HG03039 (cell line): ENCODE data around the gene UGT1A7.
"Not testable (repeated sequence)": the region's sequence is repeated elsewhere in the genome, so short reads cannot be mapped to it uniquely, and the experiment has no call there.

Source experiments
- ATAC-seq: cut with Tn5 transposase; IDR thresholded peaks from one replicate; pipeline ENCODE4 v1.9.1; 2021; ENCODE audit warnings: mild to moderate bottlenecking, moderate library complexity; ENCODE audit not compliant: unreplicated experiment

Gene UGT1A7

DNA sequence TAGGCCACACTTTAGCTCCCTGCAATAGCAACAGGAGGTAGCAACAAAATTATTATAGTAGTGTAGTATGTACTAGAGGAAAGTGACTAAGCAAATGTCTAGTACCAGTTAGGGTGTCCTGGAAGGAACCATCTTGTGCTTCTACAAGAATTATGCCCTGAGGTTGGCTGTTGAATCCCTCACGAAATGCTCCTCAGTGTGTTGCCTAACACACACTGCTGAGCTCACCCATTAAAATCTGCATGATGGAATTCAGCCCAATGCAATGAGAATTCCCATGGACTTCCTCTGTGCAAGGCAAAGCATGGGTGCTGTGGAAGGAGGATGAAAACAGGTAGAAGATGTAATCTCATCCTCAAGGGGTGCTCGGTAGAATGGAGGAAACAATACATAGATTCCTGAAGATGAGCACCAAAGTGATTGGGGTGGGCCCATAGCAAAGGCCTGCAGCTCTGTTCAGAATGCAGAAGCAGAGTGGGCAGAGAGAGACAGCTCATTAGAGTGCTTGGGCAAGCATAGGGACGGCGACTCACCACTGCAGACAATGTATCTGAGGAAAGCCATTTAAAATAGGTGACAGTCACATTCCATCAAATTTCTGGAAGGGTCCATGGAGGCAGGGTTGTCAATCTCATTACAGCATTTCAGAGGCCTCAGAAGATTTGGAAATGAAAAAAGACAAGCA is 1.2 kb upstream of the UGT1A7 start:
- no peak for ATAC-seq

DNA sequence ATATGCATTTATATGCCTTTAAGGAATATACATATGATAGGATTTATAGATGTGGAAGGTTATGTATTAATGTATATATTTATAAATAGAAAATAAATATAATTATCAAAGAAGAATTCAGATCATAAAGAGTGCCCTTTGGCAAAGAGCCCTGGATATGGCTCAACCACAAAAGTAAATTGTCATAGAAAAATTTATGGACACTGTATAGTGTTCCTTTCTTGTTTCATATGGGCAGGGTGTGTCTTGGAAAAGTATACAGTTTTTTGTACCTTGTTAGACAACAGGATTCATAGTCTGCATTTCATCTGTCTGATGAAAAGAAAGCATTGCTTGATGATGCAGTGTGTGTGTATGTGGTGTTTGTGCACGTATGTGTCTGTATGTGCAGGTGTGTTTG is 2.9 kb downstream of the UGT1A7 start:
- ATAC-seq: no peak

DNA sequence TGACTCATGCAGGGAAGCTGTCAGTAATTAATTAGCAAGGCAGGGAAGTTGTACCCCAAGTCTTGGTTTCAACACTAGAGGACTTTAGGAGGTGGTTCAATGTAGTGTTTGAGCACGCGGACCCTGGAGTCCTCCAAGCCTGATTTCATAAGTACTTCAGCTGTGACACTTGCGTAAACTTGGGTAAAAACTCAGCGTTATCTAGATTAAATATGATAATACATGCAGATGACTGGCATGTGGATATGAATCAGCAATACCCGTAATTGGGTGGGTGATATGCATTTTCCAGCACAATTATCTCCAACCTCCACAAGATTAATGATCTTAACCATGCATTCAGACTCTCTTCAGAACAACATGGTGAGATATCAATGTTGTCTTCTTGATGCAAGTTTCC is 5.2 kb downstream of the UGT1A7 start:
- ATAC-seq: no peak

DNA sequence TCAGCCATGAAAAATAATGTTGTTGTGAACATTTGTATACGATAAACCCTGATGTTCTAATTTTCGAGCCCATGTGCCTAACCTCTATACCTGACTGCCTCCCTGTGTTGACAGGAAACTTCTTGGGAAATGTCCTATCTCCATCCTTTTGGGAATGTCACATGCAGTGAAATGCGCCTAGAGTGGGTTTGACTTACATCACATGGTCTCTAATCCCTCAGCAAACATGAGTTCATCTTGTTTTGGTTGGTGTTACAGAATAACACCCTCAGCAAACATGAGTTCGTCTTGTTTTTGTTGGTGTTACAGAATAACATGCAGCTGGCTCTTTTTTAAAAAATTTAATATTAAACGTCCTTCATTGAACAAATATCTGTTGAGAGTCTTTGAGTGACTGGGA is 6.6 kb downstream of the UGT1A7 start:
- ATAC-seq: no peak

DNA sequence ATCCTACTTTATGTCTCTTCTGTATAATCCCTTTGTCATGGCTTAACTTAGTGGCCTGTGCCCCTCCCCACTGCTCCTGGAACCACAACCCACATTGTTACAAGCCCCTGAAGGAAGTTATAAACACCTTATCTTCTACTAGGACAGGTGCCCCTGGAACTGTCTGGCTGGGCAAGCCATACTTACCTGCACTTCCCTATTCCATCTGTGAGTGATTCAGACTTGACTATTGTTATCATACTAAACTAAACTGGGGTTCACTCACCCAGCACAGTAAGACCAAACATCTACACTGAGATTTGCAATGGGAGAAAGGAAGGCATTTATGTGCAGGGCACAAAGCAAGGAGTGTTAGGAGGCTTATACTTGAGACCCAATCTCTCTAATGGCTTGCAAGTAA is 7.3 kb downstream of the UGT1A7 start:
- ATAC-seq: no peak

DNA sequence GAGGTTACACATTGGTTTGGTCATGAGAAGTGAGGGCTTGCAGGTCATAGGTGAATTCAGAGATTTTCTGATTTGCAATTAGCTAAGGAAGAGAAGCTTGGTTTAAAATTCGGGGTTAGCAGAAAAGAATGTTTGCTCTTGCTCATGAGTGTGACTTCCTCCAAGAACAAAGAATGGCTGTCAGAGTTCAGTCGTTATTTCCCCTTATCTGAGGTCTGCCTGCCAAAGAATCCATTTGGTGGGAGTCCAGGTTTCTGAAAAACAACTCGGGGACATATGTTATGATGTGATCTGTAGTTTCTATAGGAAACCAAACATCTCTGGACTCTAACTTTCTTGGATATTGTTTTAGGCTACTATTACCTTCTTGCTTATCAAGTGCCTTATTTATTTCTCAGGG is 7.8 kb downstream of the UGT1A7 start:
- ATAC-seq: no peak

DNA sequence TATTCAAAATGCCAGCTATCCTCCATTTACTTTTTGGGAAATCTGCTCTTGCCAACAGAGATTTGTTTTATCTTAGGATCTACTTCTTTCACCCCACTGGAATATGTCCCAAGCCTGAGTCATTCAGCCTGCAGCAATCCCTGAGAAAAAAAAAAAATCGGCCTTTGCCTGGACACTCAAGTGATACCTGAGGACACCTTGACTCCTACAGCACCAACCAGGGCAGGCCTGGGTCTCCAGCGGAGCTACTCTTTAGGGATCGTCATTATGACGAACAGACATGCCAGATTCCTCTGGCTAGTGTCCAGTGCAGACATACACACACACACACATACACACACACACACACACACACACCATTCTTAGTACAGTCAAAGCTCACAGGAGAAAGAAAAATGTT is 8.7 kb downstream of the UGT1A7 start:
- no peak for ATAC-seq

DNA sequence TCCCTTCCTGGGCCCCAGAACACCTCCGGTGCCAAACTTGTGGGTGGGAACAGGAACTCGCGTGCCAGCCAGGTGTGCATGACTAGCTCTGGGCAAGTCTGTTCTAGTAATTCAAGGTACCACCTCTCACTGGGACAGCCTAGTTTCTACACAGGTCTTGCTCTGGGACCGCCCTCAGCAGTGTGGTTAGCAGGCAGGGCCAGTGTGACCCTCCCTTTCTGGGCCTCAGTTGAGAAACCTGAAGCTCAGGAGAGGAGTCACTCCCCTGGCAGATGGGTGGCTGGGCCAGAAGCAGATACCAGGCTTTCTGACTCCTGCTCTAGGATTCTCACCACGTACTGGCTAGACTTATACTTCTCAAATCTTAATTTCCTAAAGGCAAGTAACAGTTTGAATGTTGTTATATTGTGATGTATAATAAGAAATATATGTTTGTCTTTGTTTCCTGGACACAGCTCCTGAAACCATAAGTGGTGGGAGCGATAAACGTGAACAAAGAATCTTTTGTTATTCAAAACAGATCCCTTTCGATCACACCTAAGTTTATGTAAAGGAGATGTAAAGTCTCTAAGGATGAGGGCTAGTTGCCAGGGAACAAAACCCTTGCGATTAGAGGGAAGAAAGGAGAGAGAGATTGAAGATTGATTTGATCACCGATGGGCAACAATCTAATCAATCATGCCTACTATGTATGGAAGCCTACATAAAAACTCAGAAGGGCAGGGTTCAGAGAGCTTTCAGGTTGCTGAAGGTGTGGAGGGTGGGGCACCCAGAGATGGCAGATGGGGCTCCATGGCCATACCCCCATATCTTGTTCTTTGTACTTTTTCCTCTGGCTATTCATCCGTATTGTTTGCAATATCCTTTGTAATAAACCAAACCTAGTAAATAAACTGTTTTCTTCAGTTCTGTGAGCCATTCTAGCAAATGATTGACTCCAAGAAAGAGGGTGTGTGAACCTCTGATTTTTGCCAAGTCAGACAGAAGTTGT is 10.0 kb downstream of the UGT1A7 start:
- ATAC-seq: no peak

DNA sequence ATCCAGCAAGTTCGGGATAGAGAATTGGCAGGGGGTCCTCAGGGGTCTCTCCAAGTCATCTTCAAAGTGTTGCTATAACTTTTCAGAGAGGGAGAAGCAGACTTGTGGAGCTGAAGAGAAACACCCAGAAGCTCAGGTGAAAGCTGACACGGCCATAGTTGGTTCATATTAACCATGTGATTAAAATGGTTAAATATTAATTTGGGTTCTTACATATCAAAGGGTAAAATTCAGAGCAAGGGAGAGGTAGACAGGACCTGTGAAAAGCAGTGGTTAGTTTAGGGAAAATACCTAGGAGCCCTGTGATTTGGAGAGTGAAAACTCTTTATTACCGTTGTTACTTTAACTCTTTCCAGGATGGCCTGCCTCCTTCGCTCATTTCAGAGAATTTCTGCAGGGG is 10.9 kb downstream of the UGT1A7 start, which contains the start of gene UGT1A6:
Gene UGT1A6 (plus strand): TSS at position 243 of the 400 bp plus-strand sequence. CDS start 115 bp downstream, at position 358.
- ATAC-seq: no peak

DNA sequence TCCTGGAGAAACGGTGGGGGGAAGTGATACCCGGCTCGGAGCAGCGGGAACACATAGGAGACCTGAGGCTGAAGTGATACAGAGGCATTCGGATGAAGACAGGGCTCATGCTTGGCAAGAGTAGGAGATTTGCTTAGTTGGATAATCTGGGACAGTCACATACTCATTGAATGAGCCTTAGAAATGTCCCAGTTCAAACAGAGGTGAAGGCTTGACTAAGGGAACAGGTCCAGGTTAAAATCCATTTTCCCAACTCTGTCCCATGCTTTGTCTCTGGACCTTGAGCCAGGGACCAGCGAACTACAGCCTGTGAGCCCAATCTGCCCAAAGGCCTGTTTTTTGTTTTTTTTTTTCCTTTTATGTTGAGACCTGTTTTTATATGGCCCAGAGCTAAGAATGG is 12.3 kb downstream of the UGT1A7 start:
- ATAC-seq: no peak

DNA sequence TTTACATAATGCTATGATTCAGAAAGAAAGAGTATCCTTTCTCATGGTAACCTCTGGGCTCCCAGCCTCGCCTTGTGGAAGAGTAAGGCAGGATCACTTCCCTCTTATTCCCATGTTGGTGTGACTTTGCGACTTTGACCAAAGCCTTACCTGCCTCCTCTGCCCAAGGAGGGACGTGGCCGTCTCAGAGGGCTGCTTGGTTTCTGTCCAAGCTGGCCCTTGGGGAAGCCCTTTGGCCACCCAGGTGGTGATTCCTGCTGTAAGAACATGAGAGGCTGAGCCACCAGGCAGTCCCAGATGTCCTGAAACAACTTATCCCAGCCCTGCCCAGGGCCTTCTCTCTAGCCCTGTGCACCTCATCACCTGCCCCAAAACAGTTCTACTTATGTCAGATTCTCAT is 17.0 kb downstream of the UGT1A7 start:
- ATAC-seq: no peak

DNA sequence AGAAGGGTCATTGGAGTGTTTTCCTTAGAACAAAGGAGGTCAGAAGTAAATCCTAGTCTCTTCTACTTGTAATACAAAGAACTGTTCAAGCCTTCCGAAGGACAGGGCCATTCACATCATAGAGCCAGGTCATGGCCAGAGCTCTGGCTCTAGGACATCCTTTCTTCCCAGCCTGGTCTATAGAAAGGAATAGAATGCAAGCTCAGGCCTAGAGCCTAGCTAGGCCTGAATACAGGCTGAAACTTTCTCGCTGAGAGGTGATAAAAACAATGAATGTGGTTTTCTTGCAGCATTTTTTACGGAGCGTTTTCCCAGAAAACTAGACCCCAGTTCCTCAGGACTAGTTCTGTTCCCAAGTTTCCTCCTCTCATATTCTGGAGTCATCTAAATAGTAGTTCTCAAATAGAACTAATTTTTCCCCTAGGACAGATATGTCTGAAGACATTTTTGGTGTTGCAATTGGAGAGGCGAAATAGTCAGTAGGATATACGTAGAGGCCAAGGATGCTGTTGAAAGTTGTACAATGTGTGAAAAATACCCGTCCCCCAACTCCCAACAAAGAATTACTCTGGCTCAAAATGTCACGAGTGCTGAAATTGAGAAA is 17.8 kb downstream of the UGT1A7 start:
- no peak for ATAC-seq

DNA sequence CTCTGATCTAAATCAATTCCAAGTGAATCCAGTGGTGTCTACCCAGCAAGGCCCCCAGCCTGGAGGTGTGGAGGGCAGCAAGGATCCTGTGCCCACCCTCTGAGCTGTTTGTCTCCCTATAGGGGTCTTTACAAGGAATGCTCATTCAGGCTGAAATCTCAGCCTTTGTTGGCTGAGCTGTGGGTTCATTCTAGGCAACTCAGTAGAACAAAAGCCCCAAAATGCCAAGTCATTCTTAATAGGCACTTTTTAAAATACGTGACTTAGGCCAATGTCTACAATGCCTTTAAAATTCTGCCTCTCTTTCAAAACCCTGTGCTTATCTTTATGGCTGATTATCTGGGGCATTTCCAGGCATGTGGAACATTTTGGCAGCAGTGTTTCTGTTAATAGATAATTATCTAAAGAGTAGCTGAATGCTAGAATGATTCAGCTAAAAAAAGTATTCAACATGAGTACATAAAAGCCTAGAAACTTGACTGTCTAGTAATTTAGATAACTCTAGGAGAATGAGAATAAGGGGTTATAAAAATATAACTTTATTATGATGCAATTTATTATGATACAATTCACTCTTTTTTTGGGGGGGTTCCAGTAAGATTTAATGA is 18.4 kb downstream of the UGT1A7 start:
- no peak for ATAC-seq

DNA sequence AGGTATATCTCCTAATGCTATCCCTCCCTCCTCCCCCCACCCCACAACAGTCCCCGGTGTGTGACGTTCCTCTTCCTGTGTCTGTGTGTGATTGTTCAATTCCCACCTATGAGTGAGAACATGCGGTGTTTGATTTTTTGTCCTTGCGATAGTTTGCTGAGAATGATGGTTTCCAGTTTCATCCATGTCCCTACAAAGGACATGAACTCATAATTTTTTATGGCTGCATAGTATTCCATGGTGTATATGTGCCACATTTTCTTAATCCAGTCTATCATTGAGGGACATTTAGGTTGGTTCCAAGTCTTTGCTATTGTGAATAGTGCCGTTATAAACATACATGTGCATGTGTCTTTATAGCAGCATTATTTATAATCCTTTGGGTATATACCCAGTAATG is 19.1 kb downstream of the UGT1A7 start:
- ATAC-seq: not testable (repeated sequence)

DNA sequence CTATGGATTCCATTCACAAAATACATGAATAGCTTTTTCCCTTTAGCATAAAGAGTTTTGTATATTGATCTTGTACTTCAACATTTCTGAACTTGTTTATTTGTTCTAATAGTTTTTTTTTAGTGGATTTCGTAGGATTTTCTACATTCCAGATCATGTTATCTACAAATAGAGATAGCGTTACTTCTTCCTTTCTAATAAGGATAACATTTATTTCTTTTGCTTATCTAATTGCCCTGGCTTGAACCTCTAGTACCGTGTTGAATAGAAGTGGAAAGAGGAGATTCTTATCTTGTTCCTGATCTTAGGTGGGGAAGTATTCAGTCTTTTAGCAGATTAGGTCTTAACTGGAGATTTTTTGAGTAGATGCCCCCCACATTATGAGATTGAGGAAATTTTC is 20.5 kb downstream of the UGT1A7 start:
- no peak for ATAC-seq

DNA sequence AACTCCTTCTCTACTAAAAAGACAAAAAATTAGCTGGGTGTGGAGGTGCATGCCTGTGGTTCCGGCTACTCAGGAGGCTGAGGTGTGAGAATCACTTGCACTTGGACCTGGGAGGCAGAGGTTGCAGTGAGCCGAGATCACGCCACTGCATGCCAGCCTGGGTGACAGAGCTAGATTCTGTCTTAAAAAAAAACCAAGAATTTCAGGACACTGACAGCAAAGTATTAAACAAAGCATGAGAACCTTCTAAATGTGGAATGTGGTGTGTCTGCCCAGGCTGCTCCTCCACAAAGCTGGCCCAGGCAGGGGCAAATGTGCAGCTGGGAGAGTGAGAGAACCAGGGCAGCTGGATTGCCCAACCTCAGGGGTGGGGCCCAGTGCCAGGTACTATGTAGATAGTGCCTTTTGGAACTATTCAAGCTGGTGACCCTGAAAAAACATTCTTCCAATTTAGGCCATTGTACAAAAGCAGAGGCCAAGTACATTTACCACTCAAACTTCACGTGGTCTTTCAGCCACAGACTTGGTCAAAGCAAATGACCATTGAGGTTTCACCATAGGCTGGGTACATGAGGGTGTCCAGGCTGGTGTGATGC is 24.3 kb downstream of the UGT1A7 start:
- ATAC-seq: no peak

DNA sequence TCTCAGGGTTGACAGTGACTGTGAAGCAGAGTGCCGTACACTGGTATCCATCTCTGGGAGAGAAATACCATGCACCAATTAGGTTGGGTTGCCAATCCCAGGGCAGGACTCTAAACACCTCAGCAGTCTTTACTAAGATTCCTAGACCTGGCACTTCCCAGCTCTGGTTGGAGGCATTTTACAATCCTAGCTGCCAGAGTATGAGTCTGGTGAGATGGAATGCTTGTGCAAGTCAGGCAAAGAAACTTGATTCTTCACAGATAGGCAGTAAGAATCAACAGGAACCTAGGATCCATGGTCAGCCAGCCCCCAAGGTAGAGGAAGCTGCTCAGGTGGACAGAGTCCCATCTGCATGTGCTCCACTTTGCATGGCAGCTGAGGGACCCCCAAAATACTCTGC is 25.0 kb downstream of the UGT1A7 start:
- ATAC-seq: no peak

DNA sequence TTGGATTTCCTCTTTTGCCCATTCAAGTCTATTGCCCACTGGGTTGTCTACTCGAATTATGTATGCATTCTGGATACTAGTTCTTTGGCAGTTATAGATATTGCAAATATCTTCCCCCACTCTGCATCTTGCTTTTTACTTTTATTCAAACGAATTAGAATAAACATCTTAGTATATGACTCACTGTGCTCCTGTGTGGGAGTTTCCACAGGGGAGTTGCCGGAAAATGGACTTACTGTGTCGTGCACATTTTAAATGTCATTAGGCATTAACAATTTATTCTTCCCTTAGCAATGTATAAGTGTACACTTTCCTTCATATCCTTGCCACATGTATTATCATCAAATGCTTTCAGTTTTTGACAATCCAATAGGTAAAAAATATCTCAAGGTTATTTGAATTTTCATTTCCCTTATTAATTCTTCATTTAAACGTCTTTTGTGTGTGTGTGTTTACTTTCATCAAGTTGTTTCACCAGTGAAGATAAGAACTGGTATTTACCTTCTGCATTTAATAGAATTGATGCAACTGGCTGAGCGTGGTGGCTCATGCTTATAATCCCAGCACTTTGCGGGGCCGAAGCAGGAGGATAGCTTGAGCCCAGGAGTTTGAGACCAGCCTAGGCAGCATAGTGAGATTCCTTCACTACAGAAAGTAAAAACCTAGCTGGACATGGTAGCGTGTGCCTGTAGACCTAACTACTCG is 26.4 kb downstream of the UGT1A7 start:
- ATAC-seq: no peak

DNA sequence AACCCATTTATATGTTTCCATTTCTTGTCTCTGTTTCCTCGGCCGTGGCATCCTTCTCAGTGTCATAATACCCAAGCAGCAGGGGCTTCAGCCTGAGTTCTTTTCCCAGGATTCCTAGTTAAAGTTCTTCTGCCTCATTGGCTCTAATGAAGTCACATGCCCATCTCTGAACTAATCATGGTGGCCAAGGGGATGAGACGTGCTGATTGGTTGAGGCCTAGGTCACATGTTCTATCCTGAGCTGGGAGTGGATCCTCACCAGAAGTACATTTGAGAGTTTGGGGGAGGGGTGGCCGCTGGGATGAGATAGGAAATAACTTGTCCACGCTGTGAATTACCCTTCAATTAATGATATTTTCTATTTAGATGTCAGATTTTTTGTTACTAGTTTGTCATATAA is 27.2 kb downstream of the UGT1A7 start:
- no peak for ATAC-seq

DNA sequence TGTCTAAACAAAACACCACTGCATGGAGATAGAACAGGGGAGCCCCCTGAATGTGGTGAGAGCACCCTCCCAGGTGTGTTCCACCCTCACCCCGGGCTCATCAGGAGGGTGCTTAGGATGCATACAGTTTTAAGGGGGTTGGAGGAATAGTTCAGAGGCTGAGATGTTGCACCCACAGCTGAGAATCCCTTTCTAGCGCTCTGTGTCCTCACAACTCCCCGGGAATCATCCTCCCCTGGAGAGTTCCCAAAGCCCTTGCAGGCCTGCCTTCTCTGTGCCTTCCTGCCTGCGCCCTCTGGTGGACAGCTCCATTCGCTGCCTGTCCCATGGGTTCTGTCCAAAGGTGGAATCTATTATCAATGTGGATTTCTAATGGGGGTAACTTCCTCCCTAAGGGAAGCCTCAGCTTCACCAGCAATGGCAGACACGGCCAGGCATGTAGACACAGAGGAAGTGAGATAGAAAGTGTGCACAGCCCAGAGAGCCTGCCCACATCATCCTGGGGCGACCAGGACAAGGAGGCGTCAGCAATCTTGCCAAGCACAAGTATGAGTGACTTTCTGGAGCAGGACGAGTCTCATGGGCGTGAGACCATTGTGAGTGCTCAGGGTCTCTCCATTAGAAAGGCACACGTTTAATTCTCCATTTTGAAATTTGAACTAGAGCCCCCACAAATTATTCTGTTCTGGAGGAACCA is 29.8 kb downstream of the UGT1A7 start:
- ATAC-seq: no peak
